Hepatocyte (in vitro differentiated cells): ENCODE measurements around the gene SSR1. TPM values are rescaled to one million over a fixed set of nuclear protein-coding genes. Genes with fewer than 3 reads are reported as not detected.
"Not testable (repeated sequence)": the region's sequence is repeated elsewhere in the genome, so short reads cannot be mapped to it uniquely, and the experiment has no call there.

ENCODE experiments used
- DNase-seq: peaks from one replicate; pipeline ENCODE4 v3.0.0-alpha.2; 2016; ENCODE audit warnings: low spot score
- H2AFZ ChIP-seq: fragments of 200-600 bp; sonication (generic); 2 replicates; pipeline ENCODE4 v1.6.0; 2016; ENCODE audit warnings: antibody characterized with exemption, mild to moderate bottlenecking
- H3K27ac ChIP-seq: fragments of 200-600 bp; sonication (generic); 2 replicates; pipeline ENCODE4 v1.5.1; 2016; ENCODE audit warnings: mild to moderate bottlenecking
- H3K27me3 ChIP-seq: fragments of 200-600 bp; sonication (generic); 2 replicates; pipeline ENCODE4 v1.6.1; 2016
- H3K36me3 ChIP-seq: fragments of 200-600 bp; sonication (generic); replicated peaks from 2 replicates; pipeline ENCODE4 v1.5.1; 2016; ENCODE audit warnings: low read depth; ENCODE audit not compliant: insufficient read depth
- H3K4me1 ChIP-seq: fragments of 200-600 bp; sonication (generic); 2 replicates; pipeline ENCODE4 v1.5.1; 2016; ENCODE audit warnings: mild to moderate bottlenecking, moderate library complexity; ENCODE audit not compliant: insufficient read depth
- H3K4me2 ChIP-seq: fragments of 200-600 bp; sonication (generic); 2 replicates; pipeline ENCODE4 v1.6.0; 2016
- H3K4me3 ChIP-seq: fragments of 200-600 bp; sonication (generic); 2 replicates; pipeline ENCODE4 v1.5.1; 2016; ENCODE audit warnings: mild to moderate bottlenecking
- H3K79me2 ChIP-seq: fragments of 200-600 bp; sonication (generic); 2 replicates; pipeline ENCODE4 v1.6.0; 2017; ENCODE audit warnings: mild to moderate bottlenecking
- H3K9me2 ChIP-seq: fragments of 200-600 bp; sonication (generic); replicated peaks from 2 replicates; pipeline ENCODE4 v1.6.0; 2017; ENCODE audit warnings: mild to moderate bottlenecking; ENCODE audit not compliant: insufficient read depth
- H3K9me3 ChIP-seq: fragments of 200-600 bp; sonication (generic); 2 replicates; pipeline ENCODE4 v1.5.1; 2016; ENCODE audit warnings: low read depth, mild to moderate bottlenecking
- H4K20me1 ChIP-seq: fragments of 200-600 bp; sonication (generic); 2 replicates; pipeline ENCODE4 v1.6.0; 2016; ENCODE audit warnings: mild to moderate bottlenecking; ENCODE audit not compliant: insufficient read depth, poor library complexity, severe bottlenecking
- CTCF ChIP-seq: fragments of 200-600 bp; sonication (generic); IDR thresholded peaks from 2 replicates; pipeline ENCODE4 v1.5.1; 2016; ENCODE audit warnings: antibody characterized with exemption, mild to moderate bottlenecking; ENCODE audit not compliant: poor library complexity
- EZH2 ChIP-seq: fragments of 200-600 bp; sonication (generic); IDR thresholded peaks from 2 replicates; pipeline ENCODE4 v1.6.1; 2016; ENCODE audit warnings: antibody characterized with exemption, mild to moderate bottlenecking, borderline replicate concordance
- EZH2phosphoT487 ChIP-seq: fragments of 200-600 bp; sonication (generic); IDR thresholded peaks from one replicate; pipeline ENCODE4 v1.6.1; 2018; ENCODE audit warnings: antibody characterized with exemption, mild to moderate bottlenecking, low read depth, moderate library complexity; ENCODE audit not compliant: unreplicated experiment, severe bottlenecking
- WGBS: methylation state at CpG from one replicate; pipeline ENCODE4 v1.1.6; 2016; ENCODE audit warnings: low lambda C conversion rate; ENCODE audit errors: missing lambda C conversion rate; 5-methylcytosine and 5-hydroxymethylcytosine counted together
- polyA plus RNA-seq: library from polyadenylated mRNA; unstranded; fragments of >200 nt; fragmentation: Nextera tagmentation; extraction: Ambion mirVana; gene quantifications from 2 replicates; pipeline ENCODE4 v1.2.1, GENCODE V29; 2016
- total RNA-seq: library from RNA; depleted of rRNA; stranded (reverse); fragments of >200 nt; gene quantifications from 2 replicates; pipeline ENCODE4 v1.2.3, GENCODE V29; 2014

Gene SSR1
- 170 and 177 TPM in 2 replicates for total RNA-seq
- 191 and 195 TPM in 2 replicates for polyA plus RNA-seq

GRCh38 chr6:7312616-7313504, at the start of gene SSR1:
SSR1 (minus strand) TSS chr6:7313199; CDS start chr6:7313120, 79 bp downstream.
- TF ChIP-seq EZH2phosphoT487 (no peak), CTCF (no peak), EZH2 (no peak)
- Histone ChIP-seq H3K27me3 (no peaks in the 10 kb centered on the region), H4K20me1 (peaks cover 14% of the 10 kb centered on the region), H3K4me1 (peaks cover 8% of the 10 kb centered on the region), H3K4me3 (peak within 1 kb of the TSS; percentile 64), H3K4me2 (peak within 1 kb of the TSS; percentile 86), H2AFZ (peak within 1 kb of the TSS; percentile 89), H3K9me3 (no peaks in the 10 kb centered on the region), H3K79me2 (peaks cover 45% of the 10 kb centered on the region), H3K9me2 (no peaks in the 10 kb centered on the region), H3K27ac (peak within 1 kb of the TSS; percentile 94), H3K36me3 (peaks cover 2% of the 10 kb centered on the region)
- WGBS = 2% methylated on average over 80 of the region's 83 CpGs
- DNase-seq = peak; percentile 100

GRCh38 chr6:7351916-7352315, 38.9 kb upstream of the SSR1 start:
- not testable (repeated sequence) for H3K27me3 ChIP-seq, H3K4me2 ChIP-seq, DNase-seq, H4K20me1 ChIP-seq, H3K9me2 ChIP-seq, H3K4me1 ChIP-seq, H3K27ac ChIP-seq, H3K36me3 ChIP-seq, H3K9me3 ChIP-seq, H2AFZ ChIP-seq, H3K4me3 ChIP-seq, H3K79me2 ChIP-seq
- WGBS = 91% methylated on average over 3 of the region's 3 CpGs

GRCh38 chr6:7350591-7350990, 37.6 kb upstream of the SSR1 start:
- WGBS = 72% methylated on average over 1 of the region's 1 CpG
- not testable (repeated sequence) for H3K79me2 ChIP-seq, H2AFZ ChIP-seq, H4K20me1 ChIP-seq, DNase-seq, H3K4me3 ChIP-seq, H3K36me3 ChIP-seq, H3K27me3 ChIP-seq, H3K9me3 ChIP-seq, H3K9me2 ChIP-seq, H3K27ac ChIP-seq, H3K4me1 ChIP-seq, H3K4me2 ChIP-seq

- not testable (repeated sequence) for H3K4me3 ChIP-seq, H3K27me3 ChIP-seq, H3K4me2 ChIP-seq, H3K36me3 ChIP-seq, H3K79me2 ChIP-seq, H2AFZ ChIP-seq, H3K4me1 ChIP-seq, H4K20me1 ChIP-seq, H3K9me3 ChIP-seq, H3K9me2 ChIP-seq
- peak; percentile 42 for DNase-seq
- 8% methylated on average over 2 of the region's 2 CpGs for WGBS
- H3K27ac ChIP-seq = peak overlapping the region; percentile 23
These were observed 34.6 kb upstream of the SSR1 start for GRCh38 chr6:7347551-7347997.

GRCh38 chr6:7344773-7345450, 31.9 kb upstream of the SSR1 start:
- not testable (repeated sequence) for H3K4me3 ChIP-seq, H3K79me2 ChIP-seq, H3K4me1 ChIP-seq, H4K20me1 ChIP-seq, H2AFZ ChIP-seq, H3K9me2 ChIP-seq, H3K36me3 ChIP-seq, H3K4me2 ChIP-seq, H3K27me3 ChIP-seq, H3K27ac ChIP-seq, H3K9me3 ChIP-seq, DNase-seq
- WGBS = 84% methylated on average over 10 of the region's 10 CpGs
